NCI-H2227 treated with DMSO at 0.1 percent for 48 hours (cell line): ENCODE data around the gene C10orf143.
"Not testable (repeated sequence)": the region's sequence is repeated elsewhere in the genome, so short reads cannot be mapped to it uniquely, and the experiment has no call there.

Source experiments
- DNase-seq: peaks from one replicate; lab custom pipeline; 2025; lab: John Stamatoyannopoulos, UW

C10orf143 gene

GRCh38 chr10:130029209-130029608, 81.4 kb downstream of the C10orf143 start:
- no peak for DNase-seq

GRCh38 chr10:130028465-130028819, 82.2 kb downstream of the C10orf143 start:
- DNase-seq: no peak

- no peak for DNase-seq
Observed at GRCh38 chr10:130027716-130028464, 82.7 kb downstream of the C10orf143 start.

- DNase-seq: no peak
Observed at GRCh38 chr10:130026670-130027456, 83.8 kb downstream of the C10orf143 start.

- no peak for DNase-seq
Observed at GRCh38 chr10:130025811-130026485, 84.7 kb downstream of the C10orf143 start.

- DNase-seq: no peak
Observed at GRCh38 chr10:130025326-130025725, 85.3 kb downstream of the C10orf143 start.

GRCh38 chr10:130024779-130025325, 85.8 kb downstream of the C10orf143 start:
- no peak for DNase-seq

GRCh38 chr10:130024326-130024725, 86.3 kb downstream of the C10orf143 start:
- DNase-seq: not testable (repeated sequence)

GRCh38 chr10:130023454-130024230, 87.0 kb downstream of the C10orf143 start:
- no peak for DNase-seq

- DNase-seq: no peak
Observed at GRCh38 chr10:130022511-130023299, 87.9 kb downstream of the C10orf143 start.

GRCh38 chr10:130022086-130022485, 88.5 kb downstream of the C10orf143 start:
- no peak for DNase-seq

GRCh38 chr10:130021383-130021950, 89.2 kb downstream of the C10orf143 start:
- no peak for DNase-seq

GRCh38 chr10:130020651-130021382, 89.8 kb downstream of the C10orf143 start:
- DNase-seq: no peak

GRCh38 chr10:130018730-130019185, 91.9 kb downstream of the C10orf143 start:
- DNase-seq: no peak

GRCh38 chr10:130018265-130018664, 92.4 kb downstream of the C10orf143 start:
- DNase-seq: no peak

- no peak for DNase-seq
Observed at GRCh38 chr10:130017631-130018022, 93.0 kb downstream of the C10orf143 start.

- no peak for DNase-seq
Observed at GRCh38 chr10:130016993-130017630, 93.5 kb downstream of the C10orf143 start.

GRCh38 chr10:130016095-130016494, 94.5 kb downstream of the C10orf143 start:
- no peak for DNase-seq

GRCh38 chr10:130015075-130015695, 95.4 kb downstream of the C10orf143 start:
- no peak for DNase-seq
